22Rv1 (cell line): ENCODE measurements around the gene KLHL2.

ENCODE experiments used
- CTCF ChIP-seq: fragments of 450-650 bp; IDR thresholded peaks from 2 replicates; pipeline ENCODE4 v1.5.1; 2017; ENCODE audit warnings: mild to moderate bottlenecking
- ZFX ChIP-seq: fragments of 450-650 bp; IDR thresholded peaks from 2 replicates; pipeline ENCODE4 v1.6.1; 2017; ENCODE audit warnings: antibody characterized with exemption, borderline replicate concordance

- TF ChIP-seq CTCF (no peak), ZFX (no peak)
These were observed 157.2 kb downstream of the KLHL2 start for GRCh38 chr4:165364452-165365080.
